Skeletal muscle satellite cell (primary cell): Measurements from ENCODE around the gene LRIG1.
A peak's percentile ranks its signal among the peaks of the same experiment; 100 is the strongest.

ENCODE experiments used
- H3K27me3 ChIP-seq: 2 replicates; pipeline ENCODE4 v1.7.0; 2013; ENCODE audit warnings: low read length; ENCODE audit not compliant: control insufficient read depth, insufficient read depth
- H3K36me3 ChIP-seq: 2 replicates; pipeline ENCODE4 v1.7.0; 2013; ENCODE audit warnings: mild to moderate bottlenecking, control low read depth, low read length; ENCODE audit not compliant: insufficient read depth
- H3K4me1 ChIP-seq: 2 replicates; pipeline ENCODE4 v1.7.0; 2013; ENCODE audit warnings: low read length; ENCODE audit not compliant: control insufficient read depth, insufficient read depth
- H3K4me2 ChIP-seq: 2 replicates; pipeline ENCODE4 v1.7.0; 2013; ENCODE audit warnings: mild to moderate bottlenecking, low read length
- H3K4me3 ChIP-seq: 2 replicates; pipeline ENCODE4 v1.7.0; 2013; ENCODE audit warnings: low read length
- H3K9ac ChIP-seq: 2 replicates; pipeline ENCODE4 v1.7.0; 2013; ENCODE audit warnings: mild to moderate bottlenecking, low read depth, low read length, moderate library complexity
- H3K9me3 ChIP-seq: replicated peaks from 2 replicates; pipeline ENCODE4 v1.7.0; 2013; ENCODE audit warnings: mild to moderate bottlenecking, control low read depth, low read length

The LRIG1 gene

DNA sequence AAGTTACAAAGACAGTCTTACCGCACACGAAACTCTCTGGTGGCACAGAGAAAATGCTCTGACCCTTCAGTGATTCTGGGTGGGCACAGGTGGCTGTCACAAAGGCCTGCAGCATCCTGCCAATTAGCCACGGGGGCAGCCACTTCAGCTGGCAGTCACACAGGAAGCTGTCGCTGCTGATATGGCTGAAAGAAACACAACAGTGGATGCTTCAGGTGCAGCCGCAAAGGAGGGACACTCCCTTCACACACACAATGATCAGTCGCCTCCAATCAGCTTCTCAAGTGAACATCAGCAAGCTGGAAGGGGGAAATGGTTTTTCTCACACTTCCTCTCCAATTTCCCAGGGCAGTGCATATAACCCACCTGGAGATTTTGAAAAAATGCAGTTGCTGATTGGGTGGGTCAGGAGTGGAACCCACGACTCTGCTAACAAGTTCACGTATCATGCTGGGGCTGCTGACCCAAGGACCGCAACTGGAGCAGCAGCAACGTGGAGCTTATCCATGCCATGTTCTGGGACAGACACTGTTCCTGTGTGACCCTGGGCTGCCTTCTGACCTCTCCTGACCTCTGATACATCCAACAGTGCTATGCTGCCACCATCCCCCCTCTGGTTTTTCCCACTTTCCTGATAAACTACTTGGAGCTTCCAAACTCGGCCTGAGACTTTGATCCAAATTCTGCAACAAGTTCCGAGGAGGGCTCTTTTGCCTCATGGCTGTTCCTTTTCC, 106.6 kb downstream of the LRIG1 start:
- Histone ChIP-seq H3K4me1 (peaks cover 27% of the 10 kb centered on the region), H3K9me3 (no peaks in the 10 kb centered on the region), H3K4me3 (no peak overlapping the region), H3K27me3 (no peaks in the 10 kb centered on the region), H3K9ac (no peak overlapping the region), H3K4me2 (peak overlapping the region; percentile 53), H3K36me3 (no peaks in the 10 kb centered on the region)

DNA sequence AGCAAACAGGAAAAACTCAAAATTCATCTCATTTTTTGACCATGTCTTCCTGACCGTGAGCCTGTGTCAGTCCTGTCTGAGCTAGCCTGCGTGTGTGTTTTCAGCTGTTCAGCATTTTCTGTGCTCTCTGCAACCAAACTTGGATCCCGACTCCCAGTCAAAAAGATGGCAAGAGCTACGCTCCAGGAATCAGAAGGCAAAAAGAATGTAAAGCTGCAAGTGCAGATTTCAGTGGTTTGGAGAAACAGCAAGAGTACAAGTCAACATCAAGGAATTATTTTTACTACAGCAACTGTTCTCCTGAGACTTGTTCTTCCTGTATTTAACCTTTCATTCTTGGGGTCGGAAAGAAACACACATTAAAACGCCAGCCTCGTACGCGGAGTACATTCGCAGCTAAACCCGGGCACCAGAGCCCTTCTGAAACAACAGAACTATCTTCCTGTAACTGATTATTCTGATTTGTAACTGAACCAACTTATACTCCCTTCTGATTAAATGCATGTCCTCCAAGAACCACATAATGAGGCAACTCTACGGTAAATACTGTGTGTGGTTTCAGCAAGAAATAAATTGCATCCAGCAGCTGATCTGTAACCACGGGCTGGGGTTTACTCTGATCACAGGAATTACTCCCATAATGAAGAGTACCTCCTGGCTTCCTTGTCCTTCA, 107.4 kb downstream of the LRIG1 start:
- Histone ChIP-seq H3K9ac (no peak overlapping the region), H3K9me3 (no peaks in the 10 kb centered on the region), H3K4me2 (peak overlapping the region; percentile 53)

DNA sequence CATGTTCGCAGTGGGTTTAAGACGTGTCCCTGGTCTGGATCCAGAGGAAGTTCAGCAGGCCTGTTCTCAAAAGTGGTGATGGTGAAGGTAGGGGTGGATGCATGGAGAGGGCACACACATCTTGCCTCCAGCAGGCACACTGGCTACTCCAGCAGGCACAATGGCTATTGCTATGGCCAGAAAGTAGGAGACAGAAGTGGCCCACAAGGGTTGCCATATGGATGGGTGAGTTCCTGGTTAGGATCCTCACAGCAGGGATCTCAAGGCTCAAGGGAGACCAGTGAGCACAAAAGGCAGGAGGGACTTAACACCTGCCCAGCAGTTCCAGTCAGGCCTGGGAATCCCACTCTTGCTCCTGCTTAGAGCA, 107.9 kb downstream of the LRIG1 start:
- Histone ChIP-seq H3K4me2 (peak overlapping the region; percentile 53), H3K4me1 (peaks cover 27% of the 10 kb centered on the region), H3K27me3 (no peaks in the 10 kb centered on the region), H3K9me3 (no peaks in the 10 kb centered on the region), H3K36me3 (no peaks in the 10 kb centered on the region), H3K9ac (no peak overlapping the region), H3K4me3 (no peak overlapping the region)

More for the DNA sequence above, 107.4 kb downstream of the LRIG1 start:
- H3K36me3 ChIP-seq, result no peaks in the 10 kb centered on the region
- H3K27me3 ChIP-seq, result no peaks in the 10 kb centered on the region
- H3K4me1 ChIP-seq, result peaks cover 27% of the 10 kb centered on the region
- H3K4me3 ChIP-seq, result no peak overlapping the region

DNA sequence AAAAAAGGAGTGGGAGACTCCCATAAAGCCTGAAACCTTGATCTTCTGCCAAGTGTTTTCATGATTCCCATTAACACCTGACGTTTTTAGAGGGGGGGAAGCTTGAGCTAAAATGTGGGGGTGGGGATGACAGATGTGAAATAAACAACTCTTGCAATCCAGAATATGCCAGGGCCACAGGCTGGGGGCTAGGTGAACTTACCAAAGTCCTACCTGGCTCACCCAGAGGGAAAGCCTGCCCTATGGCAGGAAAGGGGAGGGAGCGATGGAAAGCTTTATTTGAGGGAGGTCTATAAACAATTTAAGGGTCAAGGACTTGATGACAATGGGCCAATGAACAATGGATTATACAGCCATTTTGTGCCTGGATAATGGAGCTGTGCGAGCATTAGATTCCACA, 108.3 kb downstream of the LRIG1 start:
- Histone ChIP-seq H3K36me3 (no peaks in the 10 kb centered on the region), H3K4me2 (no peak overlapping the region), H3K9me3 (no peaks in the 10 kb centered on the region), H3K27me3 (no peaks in the 10 kb centered on the region), H3K9ac (no peak overlapping the region), H3K4me3 (no peak overlapping the region), H3K4me1 (peaks cover 27% of the 10 kb centered on the region)

DNA sequence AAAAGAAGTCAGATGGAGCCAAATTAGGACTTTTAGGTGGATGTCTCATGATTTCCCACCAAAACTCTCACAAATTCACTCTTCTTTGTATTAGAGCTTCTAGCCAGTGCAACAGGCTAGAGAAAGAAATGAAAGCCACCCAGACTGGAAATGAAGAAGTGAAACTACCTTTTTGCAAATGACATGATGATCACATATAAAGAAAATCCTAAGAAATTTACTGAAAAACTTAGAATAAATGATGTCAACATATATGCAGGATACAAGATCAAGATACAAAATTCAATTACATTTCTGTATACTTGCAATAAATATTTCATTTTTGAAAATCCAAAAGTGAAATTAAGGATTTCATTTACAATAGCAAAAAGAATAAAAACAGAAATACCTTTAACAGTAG, 110.8 kb downstream of the LRIG1 start:
- H3K4me3 ChIP-seq, result no peak overlapping the region
- no peak overlapping the region for H3K9ac ChIP-seq
- no peaks in the 10 kb centered on the region for H3K27me3 ChIP-seq
- peaks cover 2% of the 10 kb centered on the region for H3K9me3 ChIP-seq
- peaks cover 23% of the 10 kb centered on the region for H3K4me1 ChIP-seq
- H3K4me2 ChIP-seq, result no peak overlapping the region
- no peaks in the 10 kb centered on the region for H3K36me3 ChIP-seq

DNA sequence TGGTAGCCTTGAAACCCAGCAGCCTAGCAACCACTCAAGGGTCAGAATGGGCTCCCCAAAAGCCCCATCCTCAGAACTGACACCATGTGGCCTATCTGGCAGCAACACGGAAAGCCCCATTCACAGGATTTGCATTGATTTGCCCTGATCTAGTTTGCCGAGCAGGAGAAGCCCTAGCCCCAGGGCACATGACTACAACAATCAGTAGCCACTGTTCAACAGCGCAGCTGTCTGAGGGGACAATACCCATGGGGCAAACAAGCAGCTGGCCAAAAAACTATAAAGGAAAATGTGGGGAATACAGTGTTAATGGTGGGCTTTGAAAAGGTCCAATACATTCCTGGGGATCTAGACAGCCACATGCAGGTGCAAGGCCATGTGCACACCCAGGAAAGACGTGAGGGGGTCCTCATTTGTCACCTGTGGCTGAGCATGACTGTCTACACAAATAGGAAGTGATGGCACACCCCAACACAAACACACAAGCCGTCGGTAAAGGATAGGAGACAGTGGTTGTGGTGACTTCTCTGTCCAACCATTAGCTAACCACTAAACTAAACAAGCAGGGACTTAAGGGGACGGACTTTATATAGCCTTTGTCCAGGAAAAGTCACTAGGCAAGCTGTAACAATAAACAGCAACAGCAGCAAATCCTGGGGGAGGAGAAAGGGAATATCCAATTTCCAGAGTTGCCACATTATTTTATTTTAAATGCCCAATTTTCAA, 113.7 kb downstream of the LRIG1 start:
- no peak overlapping the region for H3K4me3 ChIP-seq
- no peak overlapping the region for H3K9ac ChIP-seq
- H3K27me3 ChIP-seq, result no peaks in the 10 kb centered on the region
- H3K36me3 ChIP-seq, result peaks cover 4% of the 10 kb centered on the region
- H3K4me1 ChIP-seq, result no peaks in the 10 kb centered on the region
- H3K4me2 ChIP-seq, result no peak overlapping the region
- peaks cover 2% of the 10 kb centered on the region for H3K9me3 ChIP-seq

DNA sequence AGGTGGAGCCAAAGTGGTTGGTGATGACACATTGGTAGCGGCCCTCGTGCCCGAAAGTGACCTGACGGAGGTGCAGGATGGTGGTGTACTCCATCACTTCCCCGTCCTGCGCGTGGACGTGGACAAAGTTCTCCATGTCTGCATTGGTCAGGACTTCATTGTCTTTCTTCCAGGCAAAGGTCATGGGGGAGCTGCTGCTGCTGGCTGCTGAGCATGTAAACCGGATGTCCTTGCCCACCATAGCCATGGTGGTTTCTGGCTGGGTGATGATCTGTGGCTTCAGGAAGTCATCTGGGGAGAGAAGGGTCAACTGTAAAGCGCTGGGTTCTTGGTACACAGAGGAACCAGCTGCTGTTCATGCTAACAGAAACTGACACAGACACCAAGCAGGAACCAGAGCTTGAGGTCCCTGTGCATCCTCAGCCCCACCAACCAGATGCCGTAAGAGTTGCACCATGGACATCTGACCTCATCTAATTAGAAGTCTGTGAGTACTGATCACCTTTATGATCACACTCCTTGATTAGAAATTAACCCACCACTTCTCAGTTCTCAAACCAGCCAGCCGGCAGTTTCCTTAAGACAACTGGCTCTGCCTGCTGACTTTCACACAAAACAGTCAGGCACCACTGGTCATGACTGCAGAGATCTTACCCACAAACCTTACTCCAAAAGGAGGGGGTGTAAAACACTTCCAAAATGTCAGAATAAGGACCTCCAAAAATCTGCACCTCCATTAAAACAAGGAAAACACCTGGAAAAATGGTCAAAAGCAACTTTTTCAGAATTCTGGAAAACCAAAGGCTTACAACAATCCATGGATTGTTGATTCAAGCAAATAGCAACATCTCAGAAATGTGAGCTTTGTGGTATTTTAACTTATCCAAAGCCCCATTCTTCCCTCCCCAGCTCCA, 114.6 kb downstream of the LRIG1 start:
- Histone ChIP-seq H3K36me3 (peaks cover 7% of the 10 kb centered on the region), H3K4me2 (no peak overlapping the region), H3K27me3 (no peaks in the 10 kb centered on the region), H3K9me3 (peaks cover 2% of the 10 kb centered on the region), H3K4me1 (no peaks in the 10 kb centered on the region), H3K4me3 (no peak overlapping the region), H3K9ac (no peak overlapping the region)

DNA sequence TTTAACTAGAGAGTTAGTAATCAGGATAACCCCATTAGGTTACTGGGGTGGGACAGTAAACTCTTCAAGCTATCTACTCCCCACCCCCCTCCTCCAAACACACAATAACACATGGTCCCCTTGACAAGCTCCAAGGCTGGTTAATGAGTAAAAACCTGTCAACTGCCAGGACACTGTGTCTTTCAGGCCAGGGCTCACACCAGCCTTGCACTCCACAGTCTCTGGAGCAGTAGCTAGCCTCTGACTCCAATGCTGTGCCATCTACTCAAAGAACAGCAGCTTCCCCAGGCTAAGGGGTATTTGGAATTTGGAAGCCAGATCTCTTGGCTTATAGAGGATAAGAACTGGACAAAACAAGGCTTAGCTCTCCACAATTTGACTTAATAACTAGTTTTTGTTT, 115.8 kb downstream of the LRIG1 start:
- H3K9me3 ChIP-seq, result peaks cover 2% of the 10 kb centered on the region
- no peaks in the 10 kb centered on the region for H3K4me1 ChIP-seq
- H3K4me3 ChIP-seq, result no peak overlapping the region
- H3K9ac ChIP-seq, result no peak overlapping the region
- H3K4me2 ChIP-seq, result no peak overlapping the region
- peaks cover 10% of the 10 kb centered on the region for H3K36me3 ChIP-seq
- H3K27me3 ChIP-seq, result no peaks in the 10 kb centered on the region

DNA sequence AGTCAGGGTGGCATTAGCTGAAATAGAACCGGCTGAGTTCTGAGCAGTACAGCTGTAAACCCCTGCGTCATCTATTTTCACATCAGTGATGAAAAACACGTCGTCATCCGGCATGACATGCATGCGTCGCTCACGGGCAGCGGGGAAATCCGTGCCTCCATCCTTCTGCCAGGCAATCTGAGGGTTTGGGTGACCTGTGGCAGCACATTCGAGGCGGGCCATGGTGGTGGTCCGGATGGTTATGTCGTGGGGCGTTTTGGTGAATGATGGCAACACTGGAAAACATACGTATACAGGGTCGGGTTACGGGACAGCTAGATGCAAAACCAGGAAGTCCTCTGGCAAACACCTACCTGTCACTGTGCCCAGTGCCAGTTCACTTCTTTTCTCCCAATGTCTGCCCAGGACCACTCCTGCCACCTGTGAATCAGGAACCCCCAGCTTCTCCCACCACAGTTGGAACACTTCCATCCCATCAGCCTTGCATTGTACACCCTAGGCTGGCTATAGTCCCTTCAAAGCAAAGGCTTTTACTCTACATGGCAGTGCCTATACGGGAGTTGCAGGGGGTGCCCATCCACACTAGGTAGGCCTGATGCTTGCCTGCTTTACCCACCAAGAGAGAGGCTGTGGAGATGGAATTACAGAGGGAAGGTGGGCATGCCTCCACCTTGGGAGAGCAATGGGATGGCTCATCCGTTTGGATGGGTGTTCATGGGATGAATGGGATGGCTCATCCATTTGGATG, 116.7 kb downstream of the LRIG1 start:
- Histone ChIP-seq H3K4me1 (no peaks in the 10 kb centered on the region), H3K36me3 (peaks cover 14% of the 10 kb centered on the region), H3K4me3 (no peak overlapping the region), H3K27me3 (no peaks in the 10 kb centered on the region), H3K9me3 (peaks cover 2% of the 10 kb centered on the region), H3K9ac (no peak overlapping the region), H3K4me2 (no peak overlapping the region)

DNA sequence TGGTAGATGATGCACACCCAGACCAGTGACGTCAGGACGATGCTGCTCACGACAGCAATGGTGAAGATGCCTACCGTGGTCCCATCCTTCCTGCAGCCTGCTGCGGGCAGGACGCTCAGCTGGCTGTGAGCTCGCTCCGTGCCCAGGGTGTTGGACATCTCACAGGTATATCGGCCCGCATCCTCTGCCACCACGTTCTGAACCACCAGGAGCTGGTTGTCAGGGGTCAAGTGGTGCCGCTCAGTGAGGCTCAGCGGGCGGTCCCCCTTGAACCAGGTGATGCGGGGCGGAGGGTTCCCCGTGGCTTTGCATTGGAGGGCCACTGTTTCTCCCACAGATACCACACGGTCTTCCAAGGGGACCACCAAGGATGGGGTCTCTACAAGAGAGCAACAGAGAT, 117.8 kb downstream of the LRIG1 start:
- Histone ChIP-seq H3K4me2 (no peak overlapping the region), H3K9ac (no peak overlapping the region), H3K27me3 (no peaks in the 10 kb centered on the region), H3K36me3 (peaks cover 22% of the 10 kb centered on the region), H3K9me3 (peaks cover 2% of the 10 kb centered on the region), H3K4me3 (no peak overlapping the region), H3K4me1 (no peaks in the 10 kb centered on the region)
